GM18517 (cell line): ENCODE results near the gene AP3B1.
A peak's percentile ranks its signal among the peaks of the same experiment; 100 is the strongest.

Experiments
- ATAC-seq: cut with Tn5 transposase; IDR thresholded peaks from one replicate; pipeline ENCODE4 v1.9.1; 2021; ENCODE audit warnings: mild to moderate bottlenecking, moderate library complexity; ENCODE audit not compliant: unreplicated experiment

Gene AP3B1

DNA sequence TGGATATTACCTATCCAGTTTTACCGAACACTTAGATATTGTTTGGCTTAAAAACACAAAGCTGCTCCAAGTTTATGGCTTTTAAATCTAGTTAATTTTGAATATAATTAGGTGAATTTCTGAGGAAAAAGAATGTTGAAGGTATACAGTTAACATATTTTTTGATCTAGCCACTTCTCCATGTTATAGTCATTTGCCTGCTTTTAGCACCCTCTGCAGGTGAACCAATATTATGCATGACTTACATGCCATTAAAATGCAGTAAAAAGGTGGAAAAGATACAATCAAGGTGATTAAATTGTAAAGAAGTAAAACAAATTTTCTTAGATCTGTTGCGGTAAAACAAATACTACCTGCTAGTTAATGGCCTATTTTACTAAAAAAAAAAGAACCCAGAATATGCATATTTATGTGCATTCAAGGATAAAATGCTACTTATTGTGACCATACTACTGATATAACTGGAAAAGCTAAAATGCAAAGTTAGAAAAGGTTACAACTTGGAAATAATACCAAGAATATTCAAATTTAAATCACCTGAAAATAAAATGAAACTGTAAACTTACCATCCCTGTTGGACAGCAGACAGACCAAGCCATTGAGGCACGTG is 132.1 kb downstream of the AP3B1 start:
- no peak for ATAC-seq

DNA sequence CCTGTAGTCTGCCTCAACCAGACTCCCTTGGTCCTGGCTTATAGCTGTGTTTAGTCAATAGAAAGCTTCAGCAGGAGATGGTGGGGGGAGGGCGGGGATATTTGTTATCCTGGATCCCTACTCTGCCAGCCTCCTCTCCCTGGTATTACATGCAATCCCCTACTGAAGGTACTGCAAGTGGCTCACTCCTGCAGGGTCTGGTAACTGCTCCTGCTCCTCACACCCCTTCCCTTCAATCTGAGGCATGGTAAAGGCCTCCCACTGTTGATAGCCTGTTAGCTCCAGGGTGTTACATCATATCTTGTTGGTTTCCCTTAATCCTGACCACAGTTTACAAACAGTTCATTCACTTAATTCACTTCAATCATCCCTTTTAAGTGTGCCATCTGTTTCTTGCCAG is 137.5 kb downstream of the AP3B1 start:
- ATAC-seq = no peak

DNA sequence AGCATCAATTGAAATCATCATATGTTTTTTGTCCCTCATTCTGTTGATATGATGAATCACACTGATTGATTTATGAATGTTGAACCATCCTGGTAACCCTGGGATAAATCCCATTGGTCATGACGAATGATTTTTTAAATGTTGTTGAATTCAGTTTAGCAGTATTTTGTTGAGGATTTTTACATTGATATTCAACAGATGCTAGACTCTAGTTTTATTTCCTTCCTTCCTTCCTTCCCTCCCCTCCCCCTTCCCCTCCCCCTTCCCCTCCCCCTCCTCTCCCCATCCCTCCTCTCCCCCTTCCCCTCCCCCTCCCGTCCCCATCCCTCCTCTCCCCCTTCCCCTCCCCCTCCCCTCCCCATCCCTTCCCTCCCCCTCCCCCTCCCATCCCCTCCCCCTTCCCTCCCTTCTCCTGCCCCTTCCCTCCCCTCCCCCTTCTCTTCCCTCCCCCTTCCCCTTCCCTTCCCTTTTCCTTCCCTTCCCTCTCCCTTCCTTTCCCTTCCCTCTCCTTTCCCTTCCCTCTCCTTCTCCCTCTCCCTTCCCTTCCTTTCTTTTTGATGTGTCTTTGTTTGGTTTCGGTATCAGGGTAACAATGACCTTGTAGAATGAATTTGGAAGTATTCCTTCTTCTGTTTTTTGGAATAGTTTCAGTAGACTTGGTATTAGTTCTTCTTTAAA is 142.8 kb downstream of the AP3B1 start:
- ATAC-seq = no peak

DNA sequence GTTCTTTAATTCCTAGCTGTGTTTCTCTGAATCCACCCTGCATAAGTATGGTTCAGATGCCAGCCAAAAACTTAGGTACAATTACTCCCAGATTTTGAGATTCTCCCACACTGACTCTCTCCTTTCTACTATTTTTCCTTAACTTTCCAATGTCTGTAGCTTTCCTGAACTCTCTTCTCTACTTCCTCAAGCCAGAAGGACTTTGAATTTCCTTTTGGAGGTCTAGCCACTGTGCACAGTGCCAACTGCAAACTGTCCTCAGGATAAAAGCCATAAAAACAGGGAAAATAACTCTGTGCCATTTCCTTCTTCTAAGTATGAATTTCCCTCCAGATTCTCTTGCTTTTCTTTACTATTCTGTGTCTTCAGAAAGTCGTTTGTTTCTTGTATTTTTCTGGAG is 157.2 kb downstream of the AP3B1 start:
- no peak for ATAC-seq

DNA sequence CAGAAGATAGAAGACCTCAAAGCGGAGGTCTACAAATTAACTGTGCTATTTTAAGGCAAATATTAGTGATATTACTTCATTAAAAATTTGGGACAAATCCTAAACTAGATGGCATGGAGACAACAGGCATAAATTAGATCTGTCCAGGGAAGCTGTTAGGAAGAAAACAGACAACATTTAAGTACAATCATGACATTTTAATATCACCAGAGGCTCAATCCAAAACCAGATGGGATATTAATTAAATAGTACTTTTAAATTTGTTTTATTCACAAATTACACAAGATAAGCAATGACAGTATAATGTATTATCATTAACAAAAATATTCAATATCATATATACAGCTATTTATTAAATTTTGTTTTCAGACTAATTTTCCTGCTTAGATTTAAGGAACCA is 161.1 kb downstream of the AP3B1 start:
- ATAC-seq = no peak

DNA sequence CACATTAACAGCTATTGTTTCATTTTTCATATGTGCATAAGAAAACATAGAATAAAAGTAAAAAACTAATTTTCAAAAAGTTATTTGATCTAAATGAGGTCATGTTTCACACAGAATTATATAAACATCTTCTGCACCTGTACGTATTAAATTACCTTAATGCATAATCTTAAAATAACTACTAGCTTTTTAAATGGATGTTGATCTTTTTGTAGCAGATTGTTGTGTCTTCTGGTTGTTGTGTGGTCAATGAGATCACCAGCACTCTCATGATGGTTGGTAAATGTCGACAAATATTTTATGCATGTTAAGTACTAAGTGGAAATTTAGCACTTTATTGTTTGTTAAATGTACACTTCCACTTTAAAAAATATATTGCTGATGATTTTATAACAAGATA is 162.0 kb downstream of the AP3B1 start:
- ATAC-seq = no peak

DNA sequence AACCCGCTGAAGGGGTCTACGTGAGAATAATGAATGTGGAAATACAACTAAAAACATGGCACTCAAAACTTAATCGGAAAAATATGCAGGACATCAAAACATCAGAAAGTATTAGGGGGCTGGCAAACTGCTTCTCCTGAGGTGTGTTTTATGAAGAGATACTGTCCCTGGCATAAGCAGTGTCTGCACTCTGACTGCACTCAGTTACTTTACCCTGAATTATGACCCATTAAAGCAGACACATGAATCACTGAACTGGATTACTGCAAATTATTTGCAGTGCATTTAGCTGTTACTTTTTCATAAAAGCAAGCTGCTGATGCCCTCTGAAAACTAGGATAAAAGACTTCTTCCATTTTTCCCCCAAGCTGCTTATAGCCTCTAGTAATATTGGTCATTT is 164.9 kb downstream of the AP3B1 start:
- no peak for ATAC-seq

DNA sequence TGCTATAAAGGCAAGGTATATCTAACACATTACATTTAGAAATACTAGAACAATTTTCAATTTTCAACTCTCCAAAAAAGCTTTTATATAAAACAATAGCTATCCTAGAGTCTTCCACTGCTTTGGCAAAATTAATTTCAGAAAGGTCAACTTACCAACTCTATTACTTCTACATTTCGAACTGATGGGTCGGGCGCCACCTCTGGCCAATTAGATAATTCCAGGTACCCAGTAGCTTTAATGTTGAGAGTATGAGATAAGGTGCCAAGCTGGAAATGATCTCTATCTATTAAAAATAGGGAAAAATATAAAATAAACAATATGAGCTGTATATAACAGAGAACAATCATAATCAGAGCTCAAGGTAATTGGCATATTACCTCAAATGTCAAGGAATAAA is 166.6 kb downstream of the AP3B1 start:
- ATAC-seq = no peak

DNA sequence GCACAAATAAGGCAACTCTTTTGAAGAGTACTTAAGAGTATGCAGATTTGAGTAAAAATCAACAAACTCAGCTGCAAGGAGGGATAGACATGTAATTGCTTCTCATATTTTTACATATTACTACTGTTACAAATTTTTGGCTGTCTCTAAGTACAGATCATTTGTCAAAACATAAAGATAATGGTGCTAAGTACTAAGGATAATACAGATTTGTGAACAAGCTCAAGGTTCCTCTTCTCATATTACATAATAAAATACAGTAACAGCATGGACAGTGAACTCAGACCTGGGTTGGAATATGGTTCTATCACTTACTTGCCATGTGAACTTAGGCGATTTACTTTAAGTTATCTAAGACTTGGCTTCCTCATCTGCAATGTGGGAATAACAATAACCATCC is 168.0 kb downstream of the AP3B1 start:
- ATAC-seq = no peak

DNA sequence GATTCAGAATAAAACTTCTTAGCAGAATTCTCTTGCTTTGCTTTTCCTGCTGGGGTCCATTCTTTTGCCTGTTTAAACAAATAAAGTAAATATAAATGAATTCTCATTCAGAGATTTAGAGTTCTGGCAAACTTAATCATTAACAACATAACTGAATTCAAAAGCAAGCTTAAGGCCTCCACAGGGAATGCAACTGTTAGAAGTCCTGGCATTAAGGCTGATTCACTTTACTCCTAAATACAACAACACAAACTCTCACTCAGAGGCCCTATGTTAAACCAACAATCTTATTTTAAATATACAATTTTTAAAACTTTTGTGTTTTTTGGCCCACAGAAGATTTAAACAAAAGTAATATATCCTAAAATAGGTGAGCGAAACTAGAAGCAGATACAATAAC is 178.3 kb downstream of the AP3B1 start:
- no peak for ATAC-seq

DNA sequence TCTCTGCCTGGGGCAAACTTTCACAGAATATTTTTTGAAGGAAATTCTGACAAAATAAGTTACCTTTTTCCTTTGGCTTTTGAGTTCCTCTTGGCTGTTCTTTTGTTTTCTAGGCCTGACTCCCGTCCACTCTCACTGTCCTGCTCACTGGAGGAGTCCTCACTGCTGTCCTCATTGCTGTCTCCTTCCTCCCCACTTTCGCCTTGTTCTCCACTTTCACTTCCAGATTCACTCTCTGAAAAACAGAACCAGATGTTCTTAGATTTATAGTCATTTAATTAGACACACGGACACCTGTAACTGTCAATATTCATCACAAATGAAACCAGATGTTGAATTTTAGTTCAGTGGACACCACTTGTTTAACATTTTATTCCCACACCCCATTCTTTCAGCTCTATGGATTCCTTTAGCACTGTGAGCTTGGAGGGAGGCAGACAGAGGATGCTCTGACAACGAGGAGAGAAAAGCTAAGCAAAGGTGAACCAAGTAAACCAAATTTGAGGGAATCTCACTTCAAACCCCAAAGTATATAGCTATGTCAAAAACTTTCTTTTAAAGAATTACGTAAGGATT is 180.7 kb downstream of the AP3B1 start:
- ATAC-seq = no peak

DNA sequence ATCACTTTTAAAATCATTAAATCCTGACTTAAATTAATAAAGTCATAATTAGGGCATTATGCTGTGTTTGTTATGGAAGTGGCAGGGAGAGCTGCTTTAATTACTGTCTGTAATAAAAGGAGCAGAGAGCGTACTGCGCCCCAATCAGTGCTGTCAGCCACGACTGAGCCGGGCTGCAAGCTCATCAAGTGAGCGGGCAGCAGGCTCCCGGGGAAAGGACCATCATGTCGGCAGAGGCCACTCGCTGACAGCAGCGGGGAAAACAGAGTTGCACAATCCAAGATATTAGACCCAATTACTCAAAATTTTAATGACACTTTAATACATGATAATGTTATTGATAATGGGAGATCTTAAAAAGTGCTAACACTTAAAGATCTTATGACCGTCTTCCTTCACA is 181.6 kb downstream of the AP3B1 start:
- no peak for ATAC-seq

DNA sequence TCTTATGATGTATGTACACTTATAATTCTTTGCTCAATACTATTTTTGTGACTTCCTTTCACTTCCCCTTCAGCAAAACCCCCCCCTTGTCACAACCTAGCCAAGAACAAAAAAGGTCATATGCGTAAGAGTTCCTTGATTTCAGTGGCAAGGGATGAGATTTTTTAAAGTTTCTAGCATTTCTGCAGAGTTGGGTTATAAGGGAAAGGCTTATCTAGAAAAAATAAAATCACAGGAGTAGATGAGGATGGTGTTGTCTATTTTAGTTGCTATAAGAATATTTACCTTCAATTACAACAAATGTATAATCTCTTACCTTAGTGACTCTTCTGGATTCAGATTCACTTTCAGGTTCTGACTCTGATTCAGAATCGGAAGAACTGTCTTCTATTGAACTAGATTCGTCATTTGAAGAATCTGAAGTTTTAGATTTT is 184.6 kb downstream of the AP3B1 start:
- ATAC-seq = peak; percentile 63

DNA sequence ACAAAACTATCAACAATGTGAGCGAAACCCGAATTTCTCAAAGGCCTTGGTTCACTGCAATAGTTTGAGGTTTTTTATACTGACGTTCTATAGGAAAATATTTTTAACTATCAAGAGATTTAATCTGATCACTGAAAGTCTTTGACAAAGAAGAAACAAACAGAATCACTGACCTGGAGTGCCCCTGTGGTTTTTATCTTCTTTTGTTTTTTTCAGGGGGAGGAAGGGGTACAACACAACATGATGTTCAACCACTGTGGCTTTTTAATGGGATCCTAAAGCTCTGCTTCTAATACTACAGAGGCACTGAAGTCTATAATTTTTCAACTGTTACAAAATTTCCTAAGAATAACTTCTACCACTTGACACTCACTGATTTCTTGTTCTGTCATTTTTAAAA is 185.9 kb downstream of the AP3B1 start:
- no peak for ATAC-seq

DNA sequence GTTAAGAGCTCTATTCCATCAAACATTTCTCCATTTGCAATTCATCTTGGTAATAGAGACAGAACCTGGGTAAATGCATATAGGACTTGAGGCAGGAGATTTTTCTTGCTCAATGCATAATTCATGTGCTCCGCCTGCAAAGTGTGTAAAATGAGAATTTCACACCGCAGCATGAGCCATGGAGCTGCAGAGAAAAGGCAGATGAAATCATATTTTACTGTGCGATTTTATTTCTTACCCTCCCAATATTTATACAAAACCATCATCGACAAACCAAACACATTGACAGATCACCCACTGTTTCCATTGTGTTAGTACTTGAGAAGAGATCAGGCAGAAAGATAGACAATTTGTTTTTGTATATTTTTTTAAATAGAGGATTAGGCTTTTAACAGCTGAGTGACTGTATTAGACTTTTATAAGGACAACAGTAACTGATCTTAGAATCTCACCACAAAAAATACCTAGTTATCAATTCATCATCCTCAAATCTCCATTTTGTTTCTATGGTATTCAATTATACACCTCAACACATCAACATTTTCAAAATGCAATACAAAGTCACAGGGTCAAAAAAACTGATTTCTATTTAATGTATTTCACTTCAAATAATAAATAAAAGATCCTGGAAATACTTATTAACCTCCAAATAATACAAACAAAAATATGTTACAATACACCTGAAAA is 191.1 kb downstream of the AP3B1 start:
- no peak for ATAC-seq

DNA sequence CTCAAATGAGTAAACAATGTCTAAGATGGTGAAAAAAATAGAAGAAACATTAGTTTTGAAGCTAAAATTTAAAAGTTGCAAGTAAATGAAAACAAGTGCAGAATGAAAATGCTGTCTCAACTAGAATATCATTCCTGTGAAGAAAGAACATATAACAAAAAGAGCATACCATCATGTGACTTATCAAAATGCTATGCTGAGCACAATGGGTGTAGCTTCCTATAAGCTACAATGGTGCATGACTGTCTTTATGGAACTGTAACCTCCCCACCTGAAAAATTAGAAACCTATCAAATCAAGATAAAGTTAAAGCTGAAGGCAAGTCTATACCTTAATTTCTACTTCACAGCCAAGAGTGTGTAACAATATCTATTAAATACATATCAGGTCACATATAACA is 192.0 kb downstream of the AP3B1 start:
- ATAC-seq = no peak

DNA sequence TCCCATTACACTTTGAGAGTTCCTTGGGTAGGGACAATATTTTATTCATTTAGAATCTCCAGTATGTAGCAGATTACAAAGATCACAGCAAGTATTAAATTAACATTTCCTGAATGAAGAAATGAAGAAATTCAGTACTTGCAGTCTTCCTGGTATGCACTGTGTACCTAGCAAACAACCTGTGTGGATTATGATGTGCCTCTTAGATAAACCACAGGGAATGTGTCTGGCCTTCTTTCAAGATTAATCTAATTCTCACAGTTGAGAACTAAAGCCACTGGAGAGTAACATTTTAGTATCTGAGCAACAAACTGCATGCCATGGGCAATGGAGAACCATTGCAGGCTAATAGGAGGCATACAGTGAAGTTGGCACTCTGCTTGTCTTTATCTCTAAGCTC is 199.4 kb downstream of the AP3B1 start:
- no peak for ATAC-seq

DNA sequence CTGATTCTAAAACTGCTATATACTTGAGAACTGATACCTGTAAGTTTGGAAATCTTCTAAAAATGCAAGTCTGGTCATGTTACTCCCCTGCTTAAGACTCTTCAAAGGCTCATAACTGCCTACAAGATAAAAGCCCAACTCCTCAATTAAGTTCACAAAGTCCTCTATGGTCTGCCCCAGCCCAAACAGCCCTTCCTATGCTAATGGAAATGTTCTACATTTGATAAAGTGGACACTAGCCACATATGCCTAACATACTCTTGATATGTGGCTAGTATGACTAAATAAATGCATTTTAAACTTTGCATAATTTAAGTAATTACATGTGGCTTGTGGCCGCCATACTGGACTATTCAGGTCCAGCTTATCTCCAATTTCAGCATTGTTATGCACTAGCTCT is 204.5 kb downstream of the AP3B1 start:
- ATAC-seq = no peak

DNA sequence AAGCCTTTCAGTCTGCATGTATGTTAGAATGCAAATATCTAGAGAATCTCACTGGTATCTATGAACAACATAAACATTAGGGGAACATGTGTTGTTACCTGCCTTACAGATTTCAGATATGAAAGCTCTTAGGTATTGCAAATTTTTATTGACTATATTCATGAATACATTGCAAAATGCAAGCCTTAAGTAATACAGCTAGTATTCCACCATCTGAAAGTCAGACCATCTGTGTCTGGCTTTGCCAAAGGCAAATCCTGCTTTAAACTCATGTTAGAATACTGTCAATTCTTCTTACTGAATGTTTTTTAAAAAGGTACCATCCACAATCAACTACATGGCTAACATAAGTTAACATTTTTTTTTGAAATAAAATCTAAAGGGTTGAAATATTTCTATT is 215.6 kb downstream of the AP3B1 start:
- ATAC-seq = no peak

DNA sequence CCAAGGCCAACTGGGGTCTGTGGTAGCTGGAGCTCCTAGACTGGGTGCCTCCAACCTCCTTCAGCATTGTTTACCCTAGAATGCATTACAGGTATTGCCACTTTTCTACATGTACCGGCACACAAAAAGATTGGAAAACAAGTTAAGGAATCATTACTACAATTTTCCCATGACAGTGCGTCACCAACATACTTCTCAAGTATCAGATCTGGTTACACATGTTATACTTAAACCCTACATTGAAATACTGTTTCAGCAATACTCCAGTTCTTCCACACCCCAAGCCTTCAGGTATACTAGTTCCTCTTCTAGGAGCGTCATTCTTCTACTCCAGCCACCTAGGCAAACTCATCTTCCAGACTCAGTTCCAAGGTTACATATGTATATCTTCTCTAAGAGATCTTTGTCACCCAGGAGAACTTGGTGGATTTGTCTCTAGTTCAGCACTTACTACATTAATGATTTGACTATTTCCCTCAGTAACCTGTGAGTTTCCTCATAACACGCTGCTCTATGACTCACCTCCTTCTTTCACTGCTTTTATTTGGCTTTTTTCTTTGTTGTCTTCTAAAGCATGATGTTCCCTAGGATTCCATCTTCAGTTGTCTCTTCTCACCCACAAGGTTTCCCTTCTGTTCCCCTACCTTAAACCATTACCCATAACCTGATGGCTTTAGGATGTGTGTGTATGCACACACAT is 217.0 kb downstream of the AP3B1 start:
- no peak for ATAC-seq

DNA sequence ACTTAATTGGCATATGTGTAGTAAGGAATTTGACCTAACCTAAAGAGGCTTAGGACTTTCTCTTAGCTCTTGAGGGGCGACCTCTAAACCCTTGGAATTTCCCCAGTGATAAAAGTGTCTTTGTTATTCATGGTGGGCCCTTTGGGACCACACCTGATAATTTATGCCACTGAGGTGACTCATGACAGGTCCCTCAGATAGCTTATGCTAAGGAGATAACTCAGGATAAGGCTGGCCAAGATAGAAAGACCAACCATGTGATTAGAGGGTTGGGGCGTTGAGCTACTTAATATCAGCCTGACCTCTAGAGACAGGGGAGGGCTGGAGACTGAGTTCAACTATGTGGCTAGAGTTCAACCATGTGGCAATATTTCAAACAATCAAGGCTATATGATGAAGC is 218.1 kb downstream of the AP3B1 start:
- no peak for ATAC-seq

DNA sequence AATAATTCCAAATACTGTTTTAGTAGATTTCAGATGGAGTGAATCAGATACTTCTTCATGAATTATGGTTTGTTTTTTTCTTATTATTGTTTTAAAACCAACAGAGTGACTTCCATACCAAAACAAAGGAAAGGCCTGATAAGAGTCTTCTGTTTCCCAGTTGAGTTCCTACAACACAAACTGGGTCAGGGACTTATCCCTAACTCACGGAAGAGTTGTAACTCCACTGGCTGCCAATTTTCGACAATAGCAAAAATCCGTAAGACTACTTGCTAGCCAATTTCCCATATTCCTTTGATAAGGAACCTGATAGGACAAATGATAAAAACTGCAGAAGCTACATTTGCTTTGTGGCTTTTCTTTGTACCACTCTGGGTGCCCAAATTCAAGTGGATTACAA is 219.2 kb downstream of the AP3B1 start:
- ATAC-seq = no peak
